ENCODE data around the gene SCOC. TPM values are rescaled to one million over a fixed set of nuclear protein-coding genes. Genes with fewer than 3 reads are reported as not detected.

Gene SCOC
- total and polyA plus RNA-seq, 9 of the 15 experiments (the other 6 are each of a cell fraction or from before 2014, with no cell fraction given): 16.8 to 110 (median 46.7) TPM

DNA sequence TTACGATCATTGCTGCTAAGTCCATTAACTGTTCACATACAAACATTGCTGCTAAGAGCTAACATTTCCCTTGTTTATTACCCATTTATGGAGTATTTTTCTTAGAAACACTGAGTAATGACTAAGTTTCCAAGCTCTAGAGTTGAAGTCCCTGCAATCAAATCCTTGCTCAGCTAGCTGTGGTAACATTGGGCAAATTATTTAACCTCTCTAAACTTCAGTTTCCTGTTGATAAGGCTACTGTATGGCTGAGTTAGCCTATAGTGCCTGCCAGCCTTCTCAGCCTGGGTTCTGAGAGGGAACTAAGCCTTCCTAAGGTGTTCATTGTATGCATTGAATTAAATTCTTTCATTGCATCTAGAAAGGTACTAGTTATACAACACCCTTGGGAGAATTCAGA is 15.2 kb upstream of the SCOC start (continued):
- TF ChIP-seq, protein P1, sequence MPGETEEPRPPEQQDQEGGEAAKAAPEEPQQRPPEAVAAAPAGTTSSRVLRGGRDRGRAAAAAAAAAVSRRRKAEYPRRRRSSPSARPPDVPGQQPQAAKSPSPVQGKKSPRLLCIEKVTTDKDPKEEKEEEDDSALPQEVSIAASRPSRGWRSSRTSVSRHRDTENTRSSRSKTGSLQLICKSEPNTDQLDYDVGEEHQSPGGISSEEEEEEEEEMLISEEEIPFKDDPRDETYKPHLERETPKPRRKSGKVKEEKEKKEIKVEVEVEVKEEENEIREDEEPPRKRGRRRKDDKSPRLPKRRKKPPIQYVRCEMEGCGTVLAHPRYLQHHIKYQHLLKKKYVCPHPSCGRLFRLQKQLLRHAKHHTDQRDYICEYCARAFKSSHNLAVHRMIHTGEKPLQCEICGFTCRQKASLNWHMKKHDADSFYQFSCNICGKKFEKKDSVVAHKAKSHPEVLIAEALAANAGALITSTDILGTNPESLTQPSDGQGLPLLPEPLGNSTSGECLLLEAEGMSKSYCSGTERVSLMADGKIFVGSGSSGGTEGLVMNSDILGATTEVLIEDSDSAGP (CRISPR knock-in tag; IDR thresholded peaks at IDR 0.05): no peak
- TF ChIP-seq, protein P2, sequence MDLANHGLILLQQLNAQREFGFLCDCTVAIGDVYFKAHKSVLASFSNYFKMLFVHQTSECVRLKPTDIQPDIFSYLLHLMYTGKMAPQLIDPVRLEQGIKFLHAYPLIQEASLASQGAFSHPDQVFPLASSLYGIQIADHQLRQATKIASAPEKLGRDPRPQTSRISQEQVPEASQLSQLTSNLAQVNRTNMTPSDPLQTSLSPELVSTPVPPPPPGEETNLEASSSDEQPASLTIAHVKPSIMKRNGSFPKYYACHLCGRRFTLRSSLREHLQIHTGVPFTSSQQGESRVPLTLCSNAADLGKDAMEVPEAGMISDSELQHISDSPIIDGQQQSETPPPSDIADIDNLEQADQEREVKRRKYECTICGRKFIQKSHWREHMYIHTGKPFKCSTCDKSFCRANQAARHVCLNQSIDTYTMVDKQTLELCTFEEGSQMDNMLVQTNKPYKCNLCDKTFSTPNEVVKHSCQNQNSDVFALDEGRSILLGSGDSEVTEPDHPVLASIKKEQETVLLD (IDR thresholded peaks at IDR 0.05): no peak
- TF ChIP-seq, protein P3, sequence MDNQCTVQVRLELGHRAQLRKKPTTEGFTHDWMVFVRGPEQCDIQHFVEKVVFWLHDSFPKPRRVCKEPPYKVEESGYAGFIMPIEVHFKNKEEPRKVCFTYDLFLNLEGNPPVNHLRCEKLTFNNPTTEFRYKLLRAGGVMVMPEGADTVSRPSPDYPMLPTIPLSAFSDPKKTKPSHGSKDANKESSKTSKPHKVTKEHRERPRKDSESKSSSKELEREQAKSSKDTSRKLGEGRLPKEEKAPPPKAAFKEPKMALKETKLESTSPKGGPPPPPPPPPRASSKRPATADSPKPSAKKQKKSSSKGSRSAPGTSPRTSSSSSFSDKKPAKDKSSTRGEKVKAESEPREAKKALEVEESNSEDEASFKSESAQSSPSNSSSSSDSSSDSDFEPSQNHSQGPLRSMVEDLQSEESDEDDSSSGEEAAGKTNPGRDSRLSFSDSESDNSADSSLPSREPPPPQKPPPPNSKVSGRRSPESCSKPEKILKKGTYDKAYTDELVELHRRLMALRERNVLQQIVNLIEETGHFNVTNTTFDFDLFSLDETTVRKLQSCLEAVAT (IDR thresholded peaks at IDR 0.05): no peak
